CD4-positive, alpha-beta T cell (primary cell): ENCODE results near the gene XRCC5. TPM values are rescaled to one million over a fixed set of nuclear protein-coding genes. Genes with fewer than 3 reads are reported as not detected.
"Not testable (repeated sequence)": the region's sequence is repeated elsewhere in the genome, so short reads cannot be mapped to it uniquely, and the experiment has no call there.

Experiments used
- ATAC-seq: fragments of 200-7000 bp; cut with Tn5 transposase; one replicate; pipeline ENCODE4 v1.10.0; 2022; ENCODE audit warnings: mild to moderate bottlenecking; ENCODE audit not compliant: poor library complexity
- CTCF ChIA-PET: fragments of 350-600 bp; sonication (Branson Sonifier 250); formaldehyde crosslinking; loops from one replicate; lab custom pipeline; 2021; ENCODE audit warnings: antibody characterized with exemption, inconsistent platforms; lab: Charles Lee
- POLR2A ChIA-PET: fragments of 350-600 bp; sonication (Branson Sonifier 250); formaldehyde crosslinking; loops from one replicate; lab custom pipeline; 2021; ENCODE audit warnings: antibody characterized with exemption, inconsistent platforms; lab: Charles Lee
- DNase-seq, 14 experiments: peaks; one replicate each; pipeline ENCODE4 v3.0.0-alpha.2; 2013 to 2020; ENCODE audit warnings: mixed read lengths in 2 of 14
- H3K27ac ChIP-seq, 2 donors: one replicate each; pipeline versions ENCODE4 v1.5.1 to v1.7.0; 2013; ENCODE audit warnings: low read length in 2 of 2, low read depth in 1 of 2, mild to moderate bottlenecking in 1 of 2
- H3K27me3 ChIP-seq, 2 experiments: 1 replicate in 1 of 2; 2 replicates in 1 of 2; pipeline versions ENCODE4 v1.6.1 to v1.7.0; 2013; ENCODE audit warnings: low read length in 2 of 2, control low read depth in 1 of 2, mild to moderate bottlenecking in 1 of 2, moderate library complexity in 1 of 2; ENCODE audit not compliant: insufficient read depth in 2 of 2, control insufficient read depth in 1 of 2
- H3K36me3 ChIP-seq: one replicate; pipeline ENCODE4 v1.6.1; 2013; ENCODE audit warnings: low read length, control low read depth; ENCODE audit not compliant: insufficient read depth
- H3K4me1 ChIP-seq: one replicate; pipeline ENCODE4 v1.6.1; 2013; ENCODE audit warnings: low read length, control low read depth; ENCODE audit not compliant: insufficient read depth
- H3K4me3 ChIP-seq: one replicate; pipeline ENCODE4 v1.5.1; 2013; ENCODE audit warnings: mild to moderate bottlenecking, low read length, moderate library complexity
- H3K9me3 ChIP-seq, 2 experiments: 1 replicate in 1 of 2; 2 replicates in 1 of 2; pipeline versions ENCODE4 v1.6.1 to v1.7.0; 2013; ENCODE audit warnings: low read length in 2 of 2, mild to moderate bottlenecking in 2 of 2, control low read depth in 1 of 2, moderate library complexity in 1 of 2; ENCODE audit not compliant: control insufficient read depth in 1 of 2, insufficient read depth in 1 of 2
- H3K27ac Mint-ChIP-seq: one replicate; pipeline ENCODE4 v1.8.0; 2020; ENCODE audit warnings: mixed read lengths
- H3K27me3 Mint-ChIP-seq: one replicate; pipeline ENCODE4 v1.8.0; 2021; ENCODE audit warnings: mixed read lengths
- H3K36me3 Mint-ChIP-seq: one replicate; pipeline ENCODE4 v1.8.0; 2021; ENCODE audit warnings: low read depth, mixed read lengths
- H3K4me1 Mint-ChIP-seq: one replicate; pipeline ENCODE4 v1.8.0; 2021; ENCODE audit warnings: low read depth, mixed read lengths
- H3K4me3 Mint-ChIP-seq: one replicate; pipeline ENCODE4 v1.8.0; 2020; ENCODE audit warnings: mild to moderate bottlenecking, mixed read lengths
- H3K9me3 Mint-ChIP-seq: one replicate; pipeline ENCODE4 v1.8.0; 2020; ENCODE audit warnings: mixed read lengths
- CTCF ChIP-seq: fragments of 200-600 bp; IDR thresholded peaks from one replicate; pipeline ENCODE4 v1.8.0; 2022; ENCODE audit warnings: antibody characterized with exemption, mild to moderate bottlenecking
- intact Hi-C, 2 experiments: fragments of 100-400 bp; cut with DNase I in 1 of 2; cut with micrococcal nuclease in 1 of 2; formaldehyde crosslinking; loops; one replicate each; pipeline versions ENCODE4 v1.15.1 to v1.9.0; 2023 to 2025; cut with DNase I, micrococcal nuclease
- total RNA-seq, 174 experiments: library from RNA in 2 of 174; stranded (reverse) in 2 of 174; gene quantifications; one replicate each; pipeline ENCODE4 v1.2.3 and lab custom pipeline; 2021 to 2026

XRCC5 gene
- total RNA-seq, 2 experiments from 2014 or later: 126 to 129 TPM

- intact Hi-C loops: no loop called here
- H3K4me3 Mint-ChIP-seq: no peak overlapping the region
- Histone ChIP-seq H3K9me3 (no peaks in the 10 kb centered on the region), H3K4me3 (no peak overlapping the region), H3K27ac (no peak overlapping the region), H3K4me1 (no peaks in the 10 kb centered on the region), H3K36me3 (peaks cover 94% of the 10 kb centered on the region), H3K27me3 (no peaks in the 10 kb centered on the region)
- H3K4me1 Mint-ChIP-seq: peaks cover 60% of the 10 kb centered on the region
- no peaks in the 10 kb centered on the region for H3K9me3 Mint-ChIP-seq
- H3K36me3 Mint-ChIP-seq: peaks cover 99% of the 10 kb centered on the region
- ChIA-PET CTCF (interaction anchor here (1.4 kb wide), 1 partner anchor 23 kb away, joined by 8 read pairs; no protein-coding TSS in a partner anchor), POLR2A (interaction anchor here (0.8 to 1.1 kb wide), 2 partner anchors 10 kb away, joined by 3 read pairs; no protein-coding TSS in a partner anchor)
- H3K27ac Mint-ChIP-seq: peak overlapping the region; percentile 68
- ATAC-seq: no peak
- TF ChIP-seq CTCF: no peak
- H3K27me3 Mint-ChIP-seq: no peaks in the 10 kb centered on the region
- DNase-seq: no peak
Observed at GRCh38 chr2:216133397-216133796, 24.2 kb downstream of the XRCC5 start.

- Mint-ChIP-seq H3K36me3 (peaks cover 99% of the 10 kb centered on the region), H3K27ac (peak overlapping the region; percentile 41), H3K4me1 (peaks cover 52% of the 10 kb centered on the region), H3K27me3 (no peaks in the 10 kb centered on the region), H3K4me3 (no peak overlapping the region), H3K9me3 (no peaks in the 10 kb centered on the region)
- ATAC-seq (no peak), DNase-seq (no peak)
- TF ChIP-seq CTCF: no peak
- intact Hi-C loops: no loop called here
- H3K9me3 ChIP-seq: no peaks in the 10 kb centered on the region
- no peaks in the 10 kb centered on the region for H3K27me3 ChIP-seq
- H3K27ac ChIP-seq: no peak overlapping the region
- CTCF ChIA-PET: interaction anchor here (0.6 kb wide), 1 partner anchor 50 kb away, joined by 3 read pairs; no protein-coding TSS in a partner anchor
- no peaks in the 10 kb centered on the region for H3K4me1 ChIP-seq
- POLR2A ChIA-PET: no interaction called here
- H3K4me3 ChIP-seq: no peak overlapping the region
- peaks cover 95% of the 10 kb centered on the region for H3K36me3 ChIP-seq
Observed at GRCh38 chr2:216134958-216135541, 25.9 kb downstream of the XRCC5 start.

- Histone ChIP-seq H3K4me3 (no peak overlapping the region), H3K27me3 (no peaks in the 10 kb centered on the region), H3K36me3 (peaks cover 93% of the 10 kb centered on the region), H3K27ac (no peak overlapping the region), H3K4me1 (no peaks in the 10 kb centered on the region), H3K9me3 (no peaks in the 10 kb centered on the region)
- Mint-ChIP-seq H3K9me3 (no peaks in the 10 kb centered on the region), H3K27ac (peak overlapping the region; percentile 22), H3K36me3 (peaks cover 63% of the 10 kb centered on the region), H3K27me3 (no peaks in the 10 kb centered on the region), H3K4me1 (peaks cover 24% of the 10 kb centered on the region), H3K4me3 (no peak overlapping the region)
- POLR2A ChIA-PET: no interaction called here
- CTCF ChIA-PET: interaction anchor here (1.0 kb wide), 1 partner anchor 20 kb away, joined by 3 read pairs; no protein-coding TSS in a partner anchor
- DNase-seq (peak in 10 of 14 experiments; percentile 8 to 69 (median 28)), ATAC-seq (peak; percentile 81)
- intact Hi-C loops: loop anchor here (1.0 to 5.0 kb wide), 2 partner anchors 103 to 106 kb away; no protein-coding TSS in a partner anchor
- peak; percentile 46 for TF ChIP-seq CTCF
Observed at GRCh38 chr2:216139884-216140283, 30.7 kb downstream of the XRCC5 start.

GRCh38 chr2:216141516-216141915, 32.4 kb downstream of the XRCC5 start:
- H3K27me3 ChIP-seq, DNase-seq, H3K27ac ChIP-seq, H3K27me3 Mint-ChIP-seq, H3K4me3 Mint-ChIP-seq, H3K27ac Mint-ChIP-seq, H3K9me3 ChIP-seq, H3K9me3 Mint-ChIP-seq, H3K4me3 ChIP-seq, H3K4me1 ChIP-seq, ATAC-seq: not testable (repeated sequence)
- peaks cover 97% of the 10 kb centered on the region for H3K36me3 ChIP-seq
- Mint-ChIP-seq H3K36me3 (peaks cover 47% of the 10 kb centered on the region), H3K4me1 (peaks cover 15% of the 10 kb centered on the region)
- CTCF ChIA-PET: interaction anchor here (0.9 to 1.1 kb wide), 2 partner anchors 11 to 21 kb away, joined by 3 to 8 read pairs; no protein-coding TSS in a partner anchor
- intact Hi-C loops: loop anchor here in 1 of 2 experiments (5.0 kb wide), 1 partner anchor 104 kb away; no protein-coding TSS in a partner anchor
- POLR2A ChIA-PET: interaction anchor here (0.7 to 1.1 kb wide), 3 partner anchors 23 to 84 kb away, joined by 3 read pairs; no protein-coding TSS in a partner anchor
